Spleen (tissue), 7 donors: ENCODE measurements around the gene SUPT3H.

ENCODE experiments used
- CTCF ChIP-seq, 11 experiments: fragments of 200-600 bp in 7 of 11; fragments of 450-650 bp in 4 of 11; sonication (generic) in 4 of 11; IDR thresholded peaks in 8 of 11; conservative IDR thresholded peaks in 3 of 11; 1 replicate in 7 of 11; 2 replicates in 4 of 11; pipeline versions ENCODE4 v1.4.0 to v1.8.0; 2016 to 2021; ENCODE audit warnings: antibody characterized with exemption in 11 of 11, inconsistent platforms in 4 of 11, mild to moderate bottlenecking in 1 of 11
- POLR2A ChIP-seq, 3 donors: fragments of 450-650 bp; IDR thresholded peaks; one replicate each; pipeline ENCODE4 v1.5.1; 2017; ENCODE audit warnings: antibody characterized with exemption in 3 of 3, mild to moderate bottlenecking in 1 of 3
- donor health status: DM: no; HTN: no; CAD: no; lungs with moderate emphysema.
- donor health status: DM: no; HTN: no; CAD: no.
- donor health status: DM: no; HTN: no; CAD: no.

GRCh38 chr6:44841829-44842228 lies 535.9 kb downstream of the SUPT3H start:
- TF ChIP-seq POLR2A (IDR thresholded peaks at IDR 0.05) (no peak), CTCF (IDR thresholded peaks at IDR 0.05 in 8 of 11, conservative IDR thresholded peaks at IDR 0.05 in 3 of 11) (no peak)
